Body of pancreas (tissue), 4 donors: ENCODE data around the gene KIAA1191.

Experiments
- CTCF ChIP-seq, 7 experiments: fragments of 450-650 bp in 4 of 7; fragments of 200-600 bp in 3 of 7; sonication (generic) in 3 of 7; IDR thresholded peaks; one replicate each; pipeline ENCODE4 v1.5.1; 2016 to 2019; ENCODE audit warnings: antibody characterized with exemption in 7 of 7
- POLR2A ChIP-seq, 3 donors: fragments of 450-650 bp; IDR thresholded peaks; one replicate each; pipeline ENCODE4 v1.6.1; 2016; ENCODE audit warnings: antibody characterized with exemption in 3 of 3, mild to moderate bottlenecking in 2 of 3

GRCh38 chr5:176381979-176382378 lies 20.4 kb upstream of the KIAA1191 start:
- TF ChIP-seq CTCF (IDR thresholded peaks at IDR 0.05) (no peak), POLR2A (IDR thresholded peaks at IDR 0.05) (no peak)
